Measurements from ENCODE around the gene GRPEL1.

GRCh38 chr4:7104366-7105031 lies 36.6 kb upstream of the GRPEL1 start:
- no peak for TF ChIP-seq EZH2 (IDR thresholded peaks at IDR 0.05; ENCODE audit: low read length, missing control alignments)
- no peak for TF ChIP-seq CTCF (conservative IDR thresholded peaks at IDR 0.05 in 1 of 2, IDR thresholded peaks at IDR 0.05 in 1 of 2; ENCODE audit: low read depth in 1 of 2, low read length in 2 of 2)

Data from fibroblast of lung (primary cell).